H1 (cell line): ENCODE results near the gene AKAP12. TPM values are rescaled to one million over a fixed set of nuclear protein-coding genes. Genes with fewer than 3 reads are reported as not detected.

Experiments used
- CTCF ChIA-PET: fragments of 300-600 bp; sonication (Branson Sonifier 250); formaldehyde crosslinking; loops from one replicate; lab custom pipeline; 2021; ENCODE audit not compliant: partially characterized antibody; lab: Charles Lee
- POLR2A ChIA-PET: fragments of 300-600 bp; sonication (Branson Sonifier 250); formaldehyde crosslinking; loops from one replicate; lab custom pipeline; 2021; ENCODE audit warnings: inconsistent platforms; ENCODE audit not compliant: partially characterized antibody; lab: Charles Lee
- DNase-seq, 2 experiments: peaks; one replicate each; pipeline versions ENCODE4 v3.0.0 to v3.0.0-alpha.2; 2010 to 2022; ENCODE audit warnings: low spot score in 2 of 2, low read depth in 1 of 2, mixed read lengths in 1 of 2
- FAIRE-seq: peaks from 2 replicates; lab custom pipeline; 2011; peaks lifted over from hg19 to GRCh38; lab: Jason Lieb, UNC
- H2AFZ ChIP-seq: 2 replicates; pipeline ENCODE4 v1.8.1; 2012; ENCODE audit warnings: low read length, inconsistent platforms
- H2AK5ac ChIP-seq: 2 replicates; pipeline ENCODE4 v1.6.1; 2013; ENCODE audit warnings: low read depth, low read length
- H2BK120ac ChIP-seq: replicated peaks from 2 replicates; pipeline ENCODE3; 2013; ENCODE audit warnings: low read depth, low read length, inconsistent platforms
- H2BK12ac ChIP-seq: 2 replicates; pipeline ENCODE4 v1.6.1; 2013; ENCODE audit warnings: low read depth, low read length
- H2BK15ac ChIP-seq: 2 replicates; pipeline ENCODE4 v1.6.1; 2013; ENCODE audit warnings: low read length
- H2BK20ac ChIP-seq: 2 replicates; pipeline ENCODE4 v1.6.1; 2013; ENCODE audit warnings: low read length
- H2BK5ac ChIP-seq: 2 replicates; pipeline ENCODE4 v1.6.1; 2013; ENCODE audit warnings: low read depth, low read length
- H3K14ac ChIP-seq: 2 replicates; pipeline ENCODE4 v1.6.1; 2013; ENCODE audit warnings: inconsistent platforms; ENCODE audit not compliant: insufficient read length
- H3K18ac ChIP-seq: 2 replicates; pipeline ENCODE4 v1.6.1; 2013; ENCODE audit warnings: low read length; ENCODE audit errors: extremely low read depth
- H3K23ac ChIP-seq: 2 replicates; pipeline ENCODE4 v1.6.1; 2013; ENCODE audit warnings: inconsistent platforms; ENCODE audit not compliant: insufficient read length
- H3K23me2 ChIP-seq: 2 replicates; pipeline ENCODE4 v1.6.1; 2013; ENCODE audit warnings: low read depth, low read length
- H3K27ac ChIP-seq: 2 replicates; pipeline ENCODE4 v1.6.1; 2011; ENCODE audit warnings: low read depth, low read length, inconsistent platforms
- H3K27me3 ChIP-seq, 4 experiments: replicated peaks in 1 of 4; 1 replicate in 1 of 4; 2 replicates in 3 of 4; pipeline versions ENCODE4 v1.6.1 to v1.8.1; 2011 to 2013; ENCODE audit warnings: low read length in 3 of 4, mild to moderate bottlenecking in 3 of 4, inconsistent platforms in 2 of 4, mixed read lengths in 2 of 4, moderate library complexity in 1 of 4; ENCODE audit not compliant: control insufficient read depth in 3 of 4, insufficient read depth in 3 of 4; ENCODE audit errors: extremely low read depth in 1 of 4
- H3K36me3 ChIP-seq, 4 experiments: 2 replicates each; pipeline versions ENCODE4 v1.6.1 to v1.8.1; 2011 to 2013; ENCODE audit warnings: mild to moderate bottlenecking in 4 of 4, low read length in 3 of 4, moderate library complexity in 2 of 4, control low read depth in 1 of 4, inconsistent platforms in 1 of 4; ENCODE audit not compliant: insufficient read depth in 4 of 4, control insufficient read depth in 2 of 4
- H3K4ac ChIP-seq: replicated peaks from 2 replicates; pipeline ENCODE3; 2013; ENCODE audit warnings: low read length, low read depth, mixed read lengths, inconsistent platforms; ENCODE audit not compliant: insufficient read length
- H3K4me1 ChIP-seq, 4 experiments: replicated peaks in 1 of 4; 1 replicate in 1 of 4; 2 replicates in 3 of 4; pipeline versions ENCODE4 v1.6.1 to v1.8.1; 2011 to 2013; ENCODE audit warnings: low read length in 3 of 4, inconsistent platforms in 2 of 4, mixed read lengths in 1 of 4; ENCODE audit not compliant: insufficient read depth in 4 of 4, control insufficient read depth in 3 of 4
- H3K4me2 ChIP-seq, 2 experiments: 2 replicates each; pipeline versions ENCODE4 v1.6.1 to v1.8.1; 2011 to 2013; ENCODE audit warnings: low read depth in 2 of 2, low read length in 2 of 2, control low read depth in 1 of 2, inconsistent platforms in 1 of 2, mild to moderate bottlenecking in 1 of 2; ENCODE audit not compliant: insufficient read depth in 1 of 2
- H3K4me3 ChIP-seq, 4 experiments: fragments of 200-600, 300-600 bp in 1 of 4; sonication (generic), shearing (Covaris generic), sonication (Bioruptor Twin) in 1 of 4; 2 replicates each; pipeline versions ENCODE4 v1.5.1 to v1.8.1; 2011 to 2016; ENCODE audit warnings: low read length in 4 of 4, low read depth in 3 of 4, control low read depth in 2 of 4, inconsistent platforms in 2 of 4, mild to moderate bottlenecking in 2 of 4, mixed read lengths in 1 of 4, moderate library complexity in 1 of 4; ENCODE audit not compliant: insufficient read depth in 2 of 4; ENCODE audit errors: extremely low read depth in 1 of 4
- H3K56ac ChIP-seq: replicated peaks from 2 replicates; pipeline ENCODE3; 2013; ENCODE audit warnings: low read depth, mild to moderate bottlenecking, mixed read lengths, low read length, inconsistent platforms; ENCODE audit not compliant: insufficient read length
- H3K79me1 ChIP-seq: 2 replicates; pipeline ENCODE4 v1.6.1; 2013; ENCODE audit warnings: low read depth, low read length, control low read depth
- H3K79me2 ChIP-seq, 2 experiments: 2 replicates each; pipeline versions ENCODE4 v1.6.1 to v1.8.1; 2012 to 2013; ENCODE audit warnings: low read length in 2 of 2, mild to moderate bottlenecking in 2 of 2, inconsistent platforms in 1 of 2; ENCODE audit not compliant: insufficient read depth in 2 of 2, control insufficient read depth in 1 of 2
- H3K9ac ChIP-seq, 4 experiments: replicated peaks in 1 of 4; 1 replicate in 1 of 4; 2 replicates in 3 of 4; pipeline versions ENCODE4 v1.6.1 to v1.8.1; 2011 to 2013; ENCODE audit warnings: low read depth in 3 of 4, low read length in 3 of 4, control low read depth in 2 of 4, mild to moderate bottlenecking in 2 of 4, moderate library complexity in 2 of 4, inconsistent platforms in 1 of 4; ENCODE audit errors: extremely low read depth in 1 of 4
- H3K9me3 ChIP-seq, 2 experiments: 2 replicates each; pipeline versions ENCODE4 v1.6.1 to v1.8.1; 2012 to 2013; ENCODE audit warnings: mild to moderate bottlenecking in 2 of 2, moderate library complexity in 2 of 2, control low read depth in 1 of 2, inconsistent platforms in 1 of 2, low read depth in 1 of 2, low read length in 1 of 2, mixed read lengths in 1 of 2; ENCODE audit not compliant: insufficient read depth in 2 of 2
- H4K20me1 ChIP-seq, 2 experiments: replicated peaks in 1 of 2; 2 replicates each; pipeline versions ENCODE3 to v1.8.1; 2011 to 2013; ENCODE audit warnings: inconsistent platforms in 2 of 2, low read length in 2 of 2, mild to moderate bottlenecking in 1 of 2; ENCODE audit not compliant: insufficient read depth in 2 of 2, control insufficient read depth in 1 of 2
- H4K5ac ChIP-seq: 2 replicates; pipeline ENCODE4 v1.6.1; 2013; ENCODE audit warnings: low read length, low read depth, mixed read lengths, inconsistent platforms; ENCODE audit not compliant: insufficient read length
- H4K8ac ChIP-seq: 2 replicates; pipeline ENCODE4 v1.8.0; 2013; ENCODE audit warnings: mild to moderate bottlenecking, moderate library complexity, low read length, inconsistent platforms; ENCODE audit not compliant: insufficient read depth; ENCODE audit errors: extremely low read depth
- H4K91ac ChIP-seq: replicated peaks from 2 replicates; pipeline ENCODE3; 2013; ENCODE audit warnings: low read length, mixed read lengths, inconsistent platforms; ENCODE audit not compliant: insufficient read length
- ATF2 ChIP-seq: IDR thresholded peaks from 2 replicates; pipeline ENCODE4 v1.6.1; 2012; ENCODE audit warnings: low read length, inconsistent platforms
- BACH1 ChIP-seq: IDR thresholded peaks from 2 replicates; pipeline ENCODE4 v1.6.1; 2012; ENCODE audit warnings: low read length, improper control_type of control experiment
- CBX8 ChIP-seq: fragments of 300-800, 300-1000 bp; sonication (generic); IDR thresholded peaks from 2 replicates; pipeline ENCODE4 v1.7.1; 2016; ENCODE audit warnings: low read depth, low read length, borderline replicate concordance
- CREB1 ChIP-seq: IDR thresholded peaks from 2 replicates; pipeline ENCODE4 v1.6.1; 2012; ENCODE audit warnings: inconsistent platforms
- FOSL1 ChIP-seq: IDR thresholded peaks from 2 replicates; pipeline ENCODE4 v1.6.1; 2011; ENCODE audit warnings: mild to moderate bottlenecking, low read depth, low read length, moderate library complexity; ENCODE audit not compliant: insufficient read depth
- GTF2F1 ChIP-seq: IDR thresholded peaks from 2 replicates; pipeline ENCODE4 v1.6.1; 2012; ENCODE audit warnings: low read depth, low read length, improper control_type of control experiment, borderline replicate concordance
- HDAC6 ChIP-seq: IDR thresholded peaks from one replicate; pipeline ENCODE4 v1.7.1; 2012; ENCODE audit warnings: low read depth, mild to moderate bottlenecking, inconsistent platforms, low read length, moderate library complexity
- JUND ChIP-seq: IDR thresholded peaks from 2 replicates; pipeline ENCODE4 v1.6.1; 2011; ENCODE audit warnings: mild to moderate bottlenecking, improper control_type of control experiment, low read length
- MAFK ChIP-seq: IDR thresholded peaks from 2 replicates; pipeline ENCODE4 v1.6.1; 2012; ENCODE audit warnings: low read depth, mild to moderate bottlenecking, improper control_type of control experiment, low read length
- POLR2AphosphoS5 ChIP-seq: IDR thresholded peaks from 2 replicates; pipeline ENCODE4 v1.6.1; 2011; ENCODE audit warnings: low read depth, low read length
- SP1 ChIP-seq: IDR thresholded peaks from 2 replicates; pipeline ENCODE4 v1.6.1; 2011; ENCODE audit warnings: low read depth, low read length
- SUZ12 ChIP-seq: fragments of 200-600 bp; sonication (generic); IDR thresholded peaks from 2 replicates; pipeline ENCODE4 v1.6.1; 2012; ENCODE audit warnings: mild to moderate bottlenecking, inconsistent platforms, low read length, moderate library complexity, mixed read lengths
- WGBS, 2 experiments: shearing (Covaris generic) in 1 of 2; methylation state at CpG; one replicate each; pipeline versions ENCODE4 v1.1.6 to v1.1.7; 2013 to 2015; ENCODE audit warnings: low lambda C conversion rate in 2 of 2, mixed read lengths in 2 of 2, inconsistent platforms in 1 of 2, low coverage in 1 of 2, missing lambda C conversion rate in 1 of 2; ENCODE audit not compliant: insufficient replicate concordance in 2 of 2, insufficient coverage in 1 of 2, insufficient read length in 1 of 2; ENCODE audit errors: extremely low coverage in 1 of 2, missing lambda C conversion rate in 1 of 2; 5-methylcytosine and 5-hydroxymethylcytosine counted together
- polyA plus RNA-seq, 7 experiments: library from polyadenylated mRNA; depleted of rRNA in 3 of 7; stranded (reverse) in 5 of 7; unstranded in 2 of 7; fragments of >200 nt in 5 of 7; fragments of 200-250 nt in 2 of 7; gene quantifications; 1 replicate in 5 of 7; 2 replicates in 1 of 7; 4 replicates in 1 of 7; pipeline versions ENCODE4 v1.2.1 to v1.2.3, GENCODE V29; 2011 to 2013; ENCODE audit warnings: missing spikeins in 2 of 7, mixed read lengths in 2 of 7
- total RNA-seq: library from RNA; stranded (reverse); fragmentation: NEBNext Ultra II Directional; extraction: Animal tissue kit (Norgen Biotek cat#: 25700); gene quantifications from 2 replicates; pipeline ENCODE4 v1.2.1, GENCODE V29; 2021

Gene AKAP12
- total and polyA plus RNA-seq, 2 of the 8 experiments (the other 6 are each of a cell fraction or from before 2014, with no cell fraction given), result 14.6 to 79.2 TPM

GRCh38 chr6:151310279-151310678, 70.5 kb downstream of the AKAP12 start:
- Histone ChIP-seq H2BK12ac (no peak overlapping the region), H3K18ac (no peak overlapping the region), H2BK20ac (no peak overlapping the region), H4K20me1 (no peaks in the 10 kb centered on the region), H3K27me3 (no peaks in the 10 kb centered on the region), H3K9me3 (no peaks in the 10 kb centered on the region), H3K14ac (no peak overlapping the region), H2AK5ac (no peak overlapping the region), H2BK120ac (no peak overlapping the region), H3K56ac (no peak overlapping the region), H3K23me2 (no peaks in the 10 kb centered on the region), H3K36me3 (peaks cover 0 to 2% (median 0%) of the 10 kb centered on the region in 4 experiments; a peak in 1 of 8 replicates), H4K91ac (no peak overlapping the region), H4K5ac (no peak overlapping the region), H3K23ac (no peak overlapping the region), H3K4me1 (peaks cover 0 to 9% (median 0%) of the 10 kb centered on the region in 4 experiments; a peak in 3 of 7 replicates), H3K4me3 (no peak overlapping the region), H3K9ac (no peak overlapping the region), H3K4me2 (no peak overlapping the region), H4K8ac (no peak overlapping the region), H2AFZ (no peak overlapping the region), H3K79me2 (peaks cover 0 to 8% of the 10 kb centered on the region in 2 experiments; a peak in 1 of 4 replicates), H2BK15ac (no peak overlapping the region), H3K4ac (no peak overlapping the region), H2BK5ac (no peak overlapping the region), H3K27ac (no peak overlapping the region), H3K79me1 (no peaks in the 10 kb centered on the region)
- CTCF ChIA-PET, result interaction anchor here (0.6 kb wide), 1 partner anchor 408 kb away, joined by 3 read pairs; no protein-coding TSS in a partner anchor
- FAIRE-seq (no peak), DNase-seq (no peak)
- 93% methylated on average over 12 of the region's 12 CpGs; no CpG with 5 or more reads in 1 of the 2 experiments for WGBS, 2 experiments
- no peak for TF ChIP-seq POLR2AphosphoS5
- no peak for TF ChIP-seq SP1
- TF ChIP-seq JUND, result no peak
- TF ChIP-seq MAFK, result no peak
- TF ChIP-seq BACH1, result no peak
- no peak for TF ChIP-seq ATF2
- TF ChIP-seq CREB1, result no peak
- no peak for TF ChIP-seq GTF2F1
- no peak for TF ChIP-seq SUZ12
- no peak for TF ChIP-seq FOSL1
- no peak for TF ChIP-seq CBX8
- no peak for TF ChIP-seq HDAC6
- POLR2A ChIA-PET, result interaction anchor here (0.8 to 1.3 kb wide), 2 partner anchors 10 to 12 kb away, joined by 3 to 4 read pairs; no protein-coding TSS in a partner anchor
